OCI-M2 (cell line): ENCODE data around the gene RSRC1.

Source experiments
- DNase-seq: peaks from one replicate; lab custom pipeline; 2025; ENCODE audit not compliant: unreplicated experiment; lab: John Stamatoyannopoulos, UW

The RSRC1 gene

GRCh38 chr3:158127250-158128219, 17.6 kb downstream of the RSRC1 start:
- DNase-seq = no peak

GRCh38 chr3:158128755-158129154, 18.9 kb downstream of the RSRC1 start:
- DNase-seq = no peak

GRCh38 chr3:158134363-158134762, 24.5 kb downstream of the RSRC1 start:
- no peak for DNase-seq

- DNase-seq = no peak
These were observed 30.5 kb downstream of the RSRC1 start for GRCh38 chr3:158140396-158140795.

- DNase-seq = no peak
These were observed 38.3 kb downstream of the RSRC1 start for GRCh38 chr3:158148218-158148617.

GRCh38 chr3:158152186-158152585, 42.3 kb downstream of the RSRC1 start:
- no peak for DNase-seq

GRCh38 chr3:158158969-158159368, 49.1 kb downstream of the RSRC1 start:
- no peak for DNase-seq

GRCh38 chr3:158159714-158160113, 49.8 kb downstream of the RSRC1 start:
- DNase-seq = no peak

- no peak for DNase-seq
These were observed 51.1 kb downstream of the RSRC1 start for GRCh38 chr3:158160958-158161357.

- DNase-seq = no peak
These were observed 55.3 kb downstream of the RSRC1 start for GRCh38 chr3:158165141-158165655.

GRCh38 chr3:158165730-158166129, 55.8 kb downstream of the RSRC1 start:
- DNase-seq = no peak

- DNase-seq = no peak
These were observed 56.3 kb downstream of the RSRC1 start for GRCh38 chr3:158166223-158166622.

GRCh38 chr3:158167737-158168557, 58.1 kb downstream of the RSRC1 start:
- DNase-seq = no peak

- DNase-seq = no peak
These were observed 59.2 kb downstream of the RSRC1 start for GRCh38 chr3:158169091-158169491.

- DNase-seq = no peak
These were observed 71.2 kb downstream of the RSRC1 start for GRCh38 chr3:158181096-158181495.

GRCh38 chr3:158185711-158186110, 75.8 kb downstream of the RSRC1 start:
- DNase-seq = no peak

GRCh38 chr3:158200955-158201354, 91.1 kb downstream of the RSRC1 start:
- no peak for DNase-seq

- DNase-seq = no peak
These were observed 95.4 kb downstream of the RSRC1 start for GRCh38 chr3:158205324-158205723.

- DNase-seq = no peak
These were observed 96.1 kb downstream of the RSRC1 start for GRCh38 chr3:158205994-158206393.

GRCh38 chr3:158210067-158210466, 100.2 kb downstream of the RSRC1 start:
- DNase-seq = no peak

- no peak for DNase-seq
These were observed 103.6 kb downstream of the RSRC1 start for GRCh38 chr3:158213461-158213860.

- no peak for DNase-seq
These were observed 108.1 kb downstream of the RSRC1 start for GRCh38 chr3:158217992-158218391.
